ENCODE data around the gene ADIPOQ.
"Not testable (repeated sequence)": the region's sequence is repeated elsewhere in the genome, so short reads cannot be mapped to it uniquely, and the experiment has no call there.

ADIPOQ gene

GRCh38 chr3:186845756-186846155 lies 3.2 kb downstream of the ADIPOQ start:
- no peak for TF ChIP-seq CTCF (conservative IDR thresholded peaks at IDR 0.05; ENCODE audit: low read length)

DNA sequence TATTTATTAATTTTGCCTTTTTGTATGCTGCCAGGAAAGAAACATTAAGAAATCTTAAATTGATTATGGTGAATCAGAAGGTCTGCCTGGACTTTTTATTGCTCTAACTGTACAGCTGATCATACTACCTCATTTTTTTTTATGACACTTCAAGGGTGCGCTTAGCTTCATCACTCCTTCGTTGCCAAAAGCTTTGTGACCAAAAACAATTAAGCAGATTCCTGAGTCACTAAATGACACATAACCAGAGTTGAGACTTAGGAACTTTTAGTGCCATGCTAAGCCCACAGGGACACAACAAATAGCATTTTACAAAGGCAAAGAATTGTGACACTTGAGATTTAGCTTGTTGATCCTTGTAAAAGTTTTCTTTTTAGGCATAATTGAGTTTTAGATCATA lies 4.9 kb downstream of the ADIPOQ start:
- no peak overlapping the region for H3K4me3 ChIP-seq (ENCODE audit: low read length)
- DNase-seq (ENCODE audit: low read depth), result no peak
- no peak for TF ChIP-seq CTCF (conservative IDR thresholded peaks at IDR 0.05; ENCODE audit: low read length)

More at GRCh38 chr3:186845756-186846155, 3.2 kb downstream of the ADIPOQ start:
- no peak for DNase-seq (ENCODE audit: low read depth)
- no peak overlapping the region for H3K4me3 ChIP-seq (ENCODE audit: low read length)

DNA sequence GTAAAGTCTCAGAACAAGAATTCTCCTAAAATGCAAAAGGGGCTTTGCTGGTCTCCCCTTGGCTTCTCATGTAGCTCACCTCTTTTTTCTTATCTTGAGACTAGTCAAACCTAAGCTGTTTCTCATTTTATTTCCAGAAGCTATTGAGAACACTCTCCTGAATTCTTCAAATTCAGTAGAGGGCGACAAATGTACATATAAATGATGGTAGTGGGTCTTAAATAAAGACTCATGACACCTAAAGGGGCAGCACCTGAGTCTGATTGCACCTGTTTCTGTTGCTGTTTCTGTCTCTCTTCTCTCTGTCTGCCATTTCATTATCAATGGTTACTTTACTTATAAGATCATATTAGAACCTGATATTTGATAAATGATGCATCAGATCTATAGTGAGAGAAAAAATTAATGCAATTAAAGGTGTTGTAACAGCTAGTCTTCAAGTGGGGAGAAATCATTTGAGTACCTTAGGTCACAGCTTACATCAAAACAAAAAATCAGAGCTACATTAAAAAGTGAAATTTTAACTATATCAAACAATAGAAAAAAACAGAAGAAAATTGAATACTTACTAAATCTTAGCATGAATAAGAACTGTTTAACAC lies 7.0 kb downstream of the ADIPOQ start:
- peak; percentile 10; the same call in 1 of the 2 replicates for TF ChIP-seq CTCF (conservative IDR thresholded peaks at IDR 0.05; ENCODE audit: low read length)
- no peak overlapping the region for H3K4me3 ChIP-seq (ENCODE audit: low read length)
- DNase-seq (ENCODE audit: low read depth), result no peak

DNA sequence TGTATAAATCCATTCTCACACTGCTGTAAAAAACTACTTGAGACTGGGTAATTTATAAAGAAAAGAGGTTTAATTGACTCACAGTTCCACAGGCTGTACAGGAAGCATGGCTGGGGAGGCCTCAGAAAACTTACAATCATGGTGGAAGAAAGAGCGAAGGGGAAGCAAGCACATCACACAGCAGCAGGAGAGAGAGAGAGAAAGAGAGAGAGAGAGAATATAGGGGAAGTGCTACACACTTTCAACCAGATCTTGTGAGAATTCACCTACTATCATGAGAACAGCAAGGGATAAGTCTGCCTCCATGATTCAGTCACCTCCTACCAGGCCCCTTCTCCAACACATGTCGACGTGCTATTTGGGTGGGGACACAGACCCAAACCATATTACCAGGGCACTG lies 9.3 kb downstream of the ADIPOQ start:
- not testable (repeated sequence) for H3K4me3 ChIP-seq (ENCODE audit: low read length); DNase-seq (ENCODE audit: low read depth)

GRCh38 chr3:186852994-186853393 lies 10.5 kb downstream of the ADIPOQ start:
- no peak for DNase-seq (ENCODE audit: low read depth)
- no peak overlapping the region for H3K4me3 ChIP-seq (ENCODE audit: low read length)
- TF ChIP-seq CTCF (conservative IDR thresholded peaks at IDR 0.05; ENCODE audit: low read length), result no peak

DNA sequence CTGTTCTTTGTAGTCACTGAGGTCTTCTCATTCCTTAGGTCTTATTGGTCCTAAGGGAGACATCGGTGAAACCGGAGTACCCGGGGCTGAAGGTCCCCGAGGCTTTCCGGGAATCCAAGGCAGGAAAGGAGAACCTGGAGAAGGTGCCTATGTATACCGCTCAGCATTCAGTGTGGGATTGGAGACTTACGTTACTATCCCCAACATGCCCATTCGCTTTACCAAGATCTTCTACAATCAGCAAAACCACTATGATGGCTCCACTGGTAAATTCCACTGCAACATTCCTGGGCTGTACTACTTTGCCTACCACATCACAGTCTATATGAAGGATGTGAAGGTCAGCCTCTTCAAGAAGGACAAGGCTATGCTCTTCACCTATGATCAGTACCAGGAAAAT lies 11.6 kb downstream of the ADIPOQ start:
- TF ChIP-seq CTCF (conservative IDR thresholded peaks at IDR 0.05; ENCODE audit: low read length), result no peak
- DNase-seq (ENCODE audit: low read depth), result no peak
- H3K4me3 ChIP-seq (ENCODE audit: low read length), result no peak overlapping the region

DNA sequence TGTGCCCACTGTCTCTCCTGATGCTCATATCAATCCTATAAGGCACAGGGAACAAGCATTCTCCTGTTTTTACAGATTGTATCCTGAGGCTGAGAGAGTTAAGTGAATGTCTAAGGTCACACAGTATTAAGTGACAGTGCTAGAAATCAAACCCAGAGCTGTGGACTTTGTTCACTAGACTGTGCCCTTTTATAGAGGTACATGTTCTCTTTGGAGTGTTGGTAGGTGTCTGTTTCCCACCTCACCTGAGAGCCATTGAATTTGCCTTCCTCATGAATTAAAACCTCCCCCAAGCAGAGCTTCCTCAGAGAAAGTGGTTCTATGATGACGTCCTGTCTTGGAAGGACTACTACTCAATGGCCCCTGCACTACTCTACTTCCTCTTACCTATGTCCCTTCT lies 12.4 kb downstream of the ADIPOQ start:
- H3K4me3 ChIP-seq (ENCODE audit: low read length), result no peak overlapping the region
- no peak for DNase-seq (ENCODE audit: low read depth)
- no peak for TF ChIP-seq CTCF (conservative IDR thresholded peaks at IDR 0.05; ENCODE audit: low read length)

GRCh38 chr3:186857743-186858142 lies 15.2 kb downstream of the ADIPOQ start:
- no peak overlapping the region for H3K4me3 ChIP-seq (ENCODE audit: low read length)
- no peak for TF ChIP-seq CTCF (conservative IDR thresholded peaks at IDR 0.05; ENCODE audit: low read length)
- no peak for DNase-seq (ENCODE audit: low read depth)

GRCh38 chr3:186865215-186865853 lies 22.8 kb downstream of the ADIPOQ start:
- not testable (repeated sequence) for H3K4me3 ChIP-seq (ENCODE audit: low read length); DNase-seq (ENCODE audit: low read depth)

- DNase-seq (ENCODE audit: low read depth); H3K4me3 ChIP-seq (ENCODE audit: low read length): not testable (repeated sequence)
Measured at GRCh38 chr3:186866095-186866494, 23.6 kb downstream of the ADIPOQ start.

Data from AG10803 (cell line).